GM18861 (cell line): Measurements from ENCODE around the gene SLC22A7.

Experiments used
- ATAC-seq: cut with Tn5 transposase; IDR thresholded peaks from one replicate; pipeline ENCODE4 v1.9.1; 2021; ENCODE audit not compliant: unreplicated experiment

Gene SLC22A7, protein sequence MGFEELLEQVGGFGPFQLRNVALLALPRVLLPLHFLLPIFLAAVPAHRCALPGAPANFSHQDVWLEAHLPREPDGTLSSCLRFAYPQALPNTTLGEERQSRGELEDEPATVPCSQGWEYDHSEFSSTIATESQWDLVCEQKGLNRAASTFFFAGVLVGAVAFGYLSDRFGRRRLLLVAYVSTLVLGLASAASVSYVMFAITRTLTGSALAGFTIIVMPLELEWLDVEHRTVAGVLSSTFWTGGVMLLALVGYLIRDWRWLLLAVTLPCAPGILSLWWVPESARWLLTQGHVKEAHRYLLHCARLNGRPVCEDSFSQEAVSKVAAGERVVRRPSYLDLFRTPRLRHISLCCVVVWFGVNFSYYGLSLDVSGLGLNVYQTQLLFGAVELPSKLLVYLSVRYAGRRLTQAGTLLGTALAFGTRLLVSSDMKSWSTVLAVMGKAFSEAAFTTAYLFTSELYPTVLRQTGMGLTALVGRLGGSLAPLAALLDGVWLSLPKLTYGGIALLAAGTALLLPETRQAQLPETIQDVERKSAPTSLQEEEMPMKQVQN

DNA sequence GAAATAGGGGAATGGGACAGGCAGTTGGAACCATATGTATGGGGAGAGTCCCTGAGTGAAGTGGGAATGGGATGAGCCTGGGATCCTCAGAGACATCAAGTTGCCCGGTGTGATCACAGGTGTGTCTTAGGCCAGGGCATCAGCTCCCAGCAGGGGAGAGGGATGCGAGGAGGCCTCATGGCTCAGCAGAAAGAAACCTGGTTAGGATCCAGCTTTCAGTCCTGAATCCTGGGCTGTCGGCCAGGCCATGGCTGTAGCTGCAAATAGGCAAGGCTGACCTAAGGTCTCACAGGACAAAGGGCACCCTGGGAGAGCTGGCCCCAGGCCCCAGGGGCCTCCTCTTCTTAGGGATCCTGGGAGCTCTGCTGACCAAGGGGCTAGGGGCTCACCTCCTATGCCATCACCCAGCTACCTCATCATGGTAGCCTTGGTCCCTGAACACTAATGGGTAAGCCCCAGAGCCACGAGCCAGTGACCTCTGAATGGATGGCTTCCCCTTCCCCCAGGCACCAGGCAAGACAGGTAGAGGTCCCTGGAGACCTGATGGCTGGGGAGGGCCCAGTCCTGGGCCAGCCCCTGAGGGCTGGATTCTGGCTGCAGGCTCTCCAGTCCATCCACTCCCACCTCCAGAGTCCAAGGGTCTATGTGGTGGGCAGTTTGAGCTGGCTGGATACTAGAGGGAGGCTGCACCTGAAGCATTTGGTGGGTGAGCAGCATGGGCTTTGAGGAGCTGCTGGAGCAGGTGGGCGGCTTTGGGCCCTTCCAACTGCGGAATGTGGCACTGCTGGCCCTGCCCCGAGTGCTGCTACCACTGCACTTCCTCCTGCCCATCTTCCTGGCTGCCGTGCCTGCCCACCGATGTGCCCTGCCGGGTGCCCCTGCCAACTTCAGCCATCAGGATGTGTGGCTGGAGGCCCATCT, at the start of gene SLC22A7:
SLC22A7 (plus strand) TSS at position 617 of the 921 bp plus-strand sequence; CDS start at position 716, 99 bp downstream.
- no peak for ATAC-seq

GRCh38 chr6:43248791-43249190, 49.3 kb upstream of the SLC22A7 start:
- ATAC-seq, result no peak

- no peak for ATAC-seq
Measured at GRCh38 chr6:43250992-43251373, 47.1 kb upstream of the SLC22A7 start.

- ATAC-seq, result no peak
Measured at GRCh38 chr6:43253401-43253800, 44.7 kb upstream of the SLC22A7 start.

DNA sequence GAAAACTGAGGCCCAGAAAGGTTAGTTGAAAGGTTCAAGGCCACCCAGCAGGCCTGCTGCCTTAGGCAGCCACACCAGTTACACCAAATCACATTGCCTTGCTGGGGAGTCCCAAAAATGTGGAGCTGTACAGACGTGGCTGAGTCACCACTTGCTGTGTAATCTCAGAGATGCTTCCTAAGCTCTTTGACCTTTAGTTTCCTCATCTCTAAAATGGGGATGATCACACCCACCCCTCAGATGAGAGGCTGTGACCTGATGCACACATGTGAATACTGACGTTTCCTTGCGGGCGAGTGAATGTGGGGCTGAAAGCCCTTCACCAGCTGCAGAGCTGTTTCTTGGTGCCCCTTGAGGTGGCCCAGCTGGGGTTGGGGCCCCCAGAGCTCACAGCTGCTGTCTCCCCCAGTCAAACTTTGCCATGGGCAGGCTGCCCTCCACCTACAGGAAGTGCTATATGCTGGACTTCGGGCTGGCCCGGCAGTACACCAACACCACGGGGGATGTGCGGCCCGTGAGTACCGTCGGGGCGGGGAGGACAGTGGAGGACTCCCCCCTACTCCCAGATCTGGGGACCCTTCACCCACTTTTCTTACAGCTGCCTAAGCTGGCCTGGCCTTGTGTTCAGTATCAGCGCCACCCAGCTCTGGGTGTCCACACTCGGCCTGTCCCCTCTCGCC, 43.8 kb upstream of the SLC22A7 start:
- ATAC-seq, result no peak

DNA sequence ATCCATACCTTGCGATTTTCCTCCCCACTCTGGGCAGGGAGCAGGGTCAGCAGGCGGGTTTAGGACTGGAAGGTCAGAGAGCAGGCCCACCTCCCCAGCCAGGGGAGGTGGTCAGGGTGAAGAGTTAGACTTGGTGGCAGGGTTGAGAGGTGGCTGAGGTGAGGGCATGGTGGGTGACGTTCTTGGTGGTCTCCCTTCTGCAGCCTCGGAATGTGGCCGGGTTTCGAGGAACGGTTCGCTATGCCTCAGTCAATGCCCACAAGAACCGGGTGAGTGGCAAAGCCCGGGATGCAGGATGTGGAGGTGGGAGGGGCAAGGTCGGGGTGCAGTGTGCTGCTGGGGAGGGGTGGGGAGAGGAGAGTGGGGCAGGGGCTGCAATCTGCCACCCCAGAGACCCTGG, 43.2 kb upstream of the SLC22A7 start:
- ATAC-seq, result no peak

DNA sequence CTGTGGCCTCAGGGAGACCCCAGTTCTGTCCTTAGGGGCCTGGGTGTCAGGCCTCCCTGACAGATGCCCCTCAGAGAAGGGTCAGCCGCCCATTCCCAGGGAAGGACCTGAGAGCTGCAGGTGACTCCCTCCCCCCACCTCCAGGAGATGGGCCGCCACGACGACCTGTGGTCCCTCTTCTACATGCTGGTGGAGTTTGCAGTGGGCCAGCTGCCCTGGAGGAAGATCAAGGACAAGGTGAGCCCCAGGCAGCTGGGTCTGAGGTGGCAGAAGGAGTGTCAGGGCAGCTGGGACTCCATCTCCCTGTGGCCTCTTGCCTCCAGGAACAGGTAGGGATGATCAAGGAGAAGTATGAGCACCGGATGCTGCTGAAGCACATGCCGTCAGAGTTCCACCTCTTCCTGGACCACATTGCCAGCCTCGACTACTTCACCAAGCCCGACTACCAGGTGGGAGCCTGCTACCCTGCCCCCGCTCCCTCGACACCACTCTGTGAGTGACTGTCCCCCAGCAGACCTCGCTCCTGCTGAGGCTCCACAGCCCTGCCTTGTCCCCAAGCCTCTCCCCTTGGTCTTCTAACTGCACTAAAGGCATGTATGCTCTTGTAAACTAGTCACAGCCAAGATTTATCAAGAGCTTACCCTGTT, 42.5 kb upstream of the SLC22A7 start:
- ATAC-seq, result no peak

GRCh38 chr6:43256670-43257366, 41.2 kb upstream of the SLC22A7 start:
- ATAC-seq, result no peak

- ATAC-seq, result no peak
Measured at GRCh38 chr6:43257367-43258145, 40.5 kb upstream of the SLC22A7 start.

DNA sequence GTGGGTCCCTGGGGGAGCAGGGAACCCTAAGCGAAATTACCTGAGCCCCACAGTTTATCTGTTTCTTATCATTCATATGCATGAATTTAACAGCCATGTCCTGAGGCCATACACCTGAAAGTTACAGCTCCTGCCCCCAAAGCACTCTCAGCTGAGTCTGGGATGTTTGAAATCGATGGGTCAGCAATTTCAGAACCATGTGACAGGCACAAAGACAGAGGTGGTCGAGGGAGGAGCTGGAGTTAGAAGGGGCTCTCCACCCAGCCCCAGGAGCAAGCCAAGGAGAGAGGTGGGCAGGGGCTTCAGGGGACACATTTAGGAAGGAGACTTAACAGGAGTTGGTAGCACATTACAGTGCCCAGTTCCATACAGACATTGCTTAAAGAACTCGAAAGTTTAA, 39.9 kb upstream of the SLC22A7 start:
- no peak for ATAC-seq

GRCh38 chr6:43258807-43259686, 39.0 kb upstream of the SLC22A7 start:
- ATAC-seq, result no peak

DNA sequence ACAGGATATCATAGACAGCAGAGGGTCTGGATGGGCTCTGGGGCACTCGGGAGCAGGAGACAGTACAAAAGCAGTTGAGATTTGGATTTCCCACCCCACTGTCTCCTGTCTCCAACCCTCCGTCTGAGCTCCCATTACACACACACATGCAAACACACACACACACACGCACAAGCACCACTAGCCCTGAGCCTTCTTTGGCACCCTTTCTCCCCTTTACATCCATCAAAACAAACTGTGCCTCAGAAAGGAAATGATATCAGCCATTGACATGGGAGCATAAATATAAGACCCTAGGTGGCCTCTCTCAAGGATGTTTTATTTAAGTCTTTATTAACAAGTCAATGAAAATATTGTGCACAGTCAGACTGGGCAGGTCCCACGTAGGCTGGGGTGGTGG, 37.3 kb upstream of the SLC22A7 start:
- ATAC-seq, result no peak

- ATAC-seq, result no peak
Measured at GRCh38 chr6:43261198-43261597, 36.9 kb upstream of the SLC22A7 start.

- ATAC-seq, result no peak
Measured at GRCh38 chr6:43262000-43262779, 35.9 kb upstream of the SLC22A7 start.

DNA sequence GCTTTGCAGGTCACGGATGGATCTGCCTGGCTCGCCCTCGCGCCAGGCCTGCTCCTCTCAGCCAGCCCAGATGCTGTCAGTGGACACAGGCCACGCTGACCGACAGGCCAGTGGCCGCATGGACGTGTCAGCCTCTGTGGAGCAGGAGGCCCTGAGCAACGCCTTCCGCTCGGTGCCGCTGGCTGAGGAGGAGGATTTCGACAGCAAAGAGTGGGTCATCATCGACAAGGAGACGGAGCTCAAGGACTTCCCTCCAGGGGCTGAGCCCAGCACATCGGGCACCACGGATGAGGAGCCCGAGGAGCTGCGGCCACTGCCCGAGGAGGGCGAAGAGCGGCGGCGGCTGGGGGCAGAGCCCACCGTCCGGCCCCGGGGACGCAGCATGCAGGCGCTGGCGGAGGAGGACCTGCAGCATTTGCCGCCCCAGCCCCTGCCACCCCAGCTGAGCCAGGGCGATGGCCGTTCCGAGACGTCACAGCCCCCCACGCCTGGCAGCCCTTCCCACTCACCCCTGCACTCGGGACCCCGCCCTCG, 35.2 kb upstream of the SLC22A7 start:
- no peak for ATAC-seq

DNA sequence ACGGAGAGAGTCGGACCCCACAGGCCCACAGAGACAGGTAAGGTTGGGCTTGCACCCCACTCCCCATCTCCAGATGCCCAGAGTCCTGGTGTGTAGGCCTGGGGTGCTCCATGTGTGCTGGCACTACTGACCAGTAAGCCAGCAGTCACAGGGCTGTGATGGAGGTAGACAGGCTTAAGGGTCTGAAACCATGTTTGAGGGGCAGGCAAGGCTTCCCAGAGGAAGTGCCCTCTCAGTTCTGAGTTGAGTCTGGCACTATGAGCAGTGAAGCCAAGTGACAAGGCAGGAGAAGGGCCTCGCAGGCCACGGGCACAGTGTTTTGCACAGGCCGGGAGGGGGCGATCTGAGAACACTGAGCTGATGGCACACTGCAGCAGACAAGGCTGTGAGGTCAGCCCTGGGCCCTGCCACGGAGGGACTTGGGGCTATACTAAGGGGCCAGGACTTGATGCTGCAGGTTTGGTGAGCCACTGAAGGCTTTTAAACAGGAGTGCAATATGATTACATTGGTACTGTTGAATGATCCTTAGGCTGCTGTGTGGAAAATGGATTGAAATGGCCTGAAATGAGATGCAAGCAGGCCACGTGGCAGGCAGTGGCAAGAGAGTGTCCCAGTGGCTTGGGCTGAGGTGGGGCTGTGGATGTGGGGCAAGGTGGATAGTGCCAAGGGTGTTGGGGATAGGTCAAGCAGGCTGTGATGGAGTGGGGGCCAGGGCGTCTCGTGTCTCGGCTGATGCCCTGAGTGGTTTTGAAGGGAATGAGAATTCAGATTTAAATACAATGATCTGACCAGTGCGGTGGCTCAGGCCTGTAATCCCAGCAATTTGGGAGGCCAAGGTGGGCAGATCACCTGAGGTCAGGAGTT, 34.5 kb upstream of the SLC22A7 start:
- peak; percentile 49 for ATAC-seq
